DMS53 treated with DMSO at 0.1 percent for 48 hours (cell line): ENCODE measurements around the gene FPGT.
"Not testable (repeated sequence)": the region's sequence is repeated elsewhere in the genome, so short reads cannot be mapped to it uniquely, and the experiment has no call there.

Source experiments
- DNase-seq: peaks from one replicate; lab custom pipeline; 2025; ENCODE audit not compliant: unreplicated experiment; lab: John Stamatoyannopoulos, UW

The FPGT gene

DNA sequence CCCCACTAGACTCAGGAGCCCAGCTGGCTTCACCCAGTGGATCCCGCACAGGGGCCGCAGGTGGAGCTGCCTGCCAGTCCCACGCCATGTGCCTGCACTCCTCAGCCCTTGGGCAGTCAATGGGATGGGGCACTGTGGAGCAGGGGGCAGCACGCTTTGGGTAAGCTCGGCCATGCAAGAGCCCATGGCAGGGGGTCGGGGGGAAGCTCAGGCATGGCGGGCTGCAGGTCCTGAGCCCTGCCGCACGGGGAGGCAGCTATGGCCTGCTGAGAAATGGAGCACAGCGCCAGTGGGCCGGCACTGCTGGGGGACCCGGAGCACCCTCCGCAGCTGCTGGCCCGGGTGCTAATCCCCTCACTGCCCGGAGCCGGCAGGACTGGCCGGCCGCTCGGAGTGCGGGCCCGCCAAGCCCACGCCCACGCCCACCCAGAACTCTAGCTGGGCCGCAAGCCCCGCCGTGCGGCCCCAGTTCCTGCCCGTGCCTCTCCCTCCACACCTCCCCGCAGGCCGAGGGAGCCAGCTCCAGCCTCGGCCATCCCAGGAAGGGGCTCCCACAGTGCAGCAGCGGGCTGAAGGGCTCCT is 55.3 kb downstream of the FPGT start:
- not testable (repeated sequence) for DNase-seq
